DOHH2 (cell line): Measurements from ENCODE around the gene GAS2.

ENCODE experiments used
- H3F3A ChIP-seq: fragments of 200-600 bp; sonication (generic), shearing (Covaris generic); 2 replicates; pipeline ENCODE4 v1.6.0; 2016; ENCODE audit warnings: antibody characterized with exemption, mild to moderate bottlenecking; ENCODE audit not compliant: control insufficient read depth, insufficient read depth
- H3K27ac ChIP-seq: fragments of 200-600 bp; sonication (generic); 2 replicates; pipeline ENCODE4 v1.5.1; 2014; ENCODE audit warnings: low read depth, mild to moderate bottlenecking, low read length, moderate library complexity
- H3K27me3 ChIP-seq: fragments of 200-600 bp; sonication (generic); 2 replicates; pipeline ENCODE4 v1.6.1; 2014; ENCODE audit warnings: mild to moderate bottlenecking, low read length, mixed read lengths; ENCODE audit not compliant: control insufficient read depth
- H3K36me3 ChIP-seq: fragments of 200-600 bp; sonication (generic); 2 replicates; pipeline ENCODE4 v1.6.1; 2014; ENCODE audit warnings: mild to moderate bottlenecking, low read length, moderate library complexity, mixed read lengths; ENCODE audit not compliant: control insufficient read depth
- H3K4me1 ChIP-seq: fragments of 200-600 bp; sonication (generic); 2 replicates; pipeline ENCODE4 v1.6.1; 2014; ENCODE audit warnings: mild to moderate bottlenecking, low read length, mixed read lengths; ENCODE audit not compliant: control insufficient read depth
- H3K4me2 ChIP-seq: fragments of 200-600 bp; sonication (generic); 2 replicates; pipeline ENCODE4 v1.6.0; 2014; ENCODE audit warnings: mild to moderate bottlenecking, low read length, moderate library complexity
- H3K4me3 ChIP-seq: fragments of 200-600 bp; sonication (generic); 2 replicates; pipeline ENCODE4 v1.5.1; 2014; ENCODE audit warnings: mild to moderate bottlenecking, low read length, mixed read lengths
- H3K79me2 ChIP-seq: fragments of 200-600 bp; sonication (generic); 2 replicates; pipeline ENCODE4 v1.6.1; 2014; ENCODE audit warnings: mild to moderate bottlenecking, low read length, mixed read lengths; ENCODE audit not compliant: control insufficient read depth
- H3K9me2 ChIP-seq: fragments of 200-600 bp; sonication (generic); replicated peaks from 2 replicates; pipeline ENCODE4 v1.6.1; 2014; ENCODE audit warnings: mild to moderate bottlenecking, low read length, mixed read lengths; ENCODE audit not compliant: control insufficient read depth
- H3K9me3 ChIP-seq: fragments of 200-600 bp; sonication (generic); 2 replicates; pipeline ENCODE4 v1.6.1; 2014; ENCODE audit warnings: antibody characterized with exemption, low read length, mixed read lengths; ENCODE audit not compliant: control insufficient read depth, insufficient read depth
- H4K20me1 ChIP-seq: fragments of 200-600 bp; sonication (generic); 2 replicates; pipeline ENCODE4 v1.6.0; 2014; ENCODE audit warnings: low read depth, mild to moderate bottlenecking, antibody characterized with exemption, low read length, moderate library complexity; ENCODE audit not compliant: control insufficient read depth, insufficient read depth
- CTCF ChIP-seq: fragments of 200-600 bp; sonication (generic); IDR thresholded peaks from one replicate; pipeline ENCODE4 v1.5.1; 2014; ENCODE audit warnings: antibody characterized with exemption, mild to moderate bottlenecking, low read depth, low read length; ENCODE audit not compliant: poor library complexity, severe bottlenecking
- EZH2phosphoT487 ChIP-seq: fragments of 200-600 bp; sonication (generic); IDR thresholded peaks from 2 replicates; pipeline ENCODE4 v1.6.1; 2017; ENCODE audit warnings: borderline replicate concordance, mild to moderate bottlenecking, antibody characterized with exemption, low read length, moderate library complexity, mixed read lengths

Gene GAS2

DNA sequence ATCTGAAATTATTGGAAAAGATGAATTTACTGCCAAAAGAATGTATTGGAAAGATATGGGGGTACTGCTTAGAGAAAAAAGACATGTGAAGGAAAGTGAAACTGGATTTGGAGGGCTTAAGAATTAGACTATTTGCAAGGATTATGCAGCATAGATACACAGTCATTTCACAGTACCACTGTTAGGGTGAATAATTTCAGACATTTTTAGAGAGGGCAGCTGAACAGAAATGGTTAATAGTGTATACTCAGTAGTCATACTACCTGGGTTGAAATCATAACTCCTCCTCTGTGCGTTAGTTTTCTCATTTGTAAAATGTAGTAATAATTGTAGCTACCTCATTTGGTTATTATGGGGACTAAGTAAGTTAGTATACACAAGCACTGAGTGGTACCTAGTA lies 33.0 kb downstream of the GAS2 start:
- TF ChIP-seq CTCF (no peak), EZH2phosphoT487 (no peak)
- H3K79me2 ChIP-seq: no peaks in the 10 kb centered on the region

GRCh38 chr11:22702031-22702430 lies 35.6 kb downstream of the GAS2 start:
- Histone ChIP-seq H3K79me2 (no peaks in the 10 kb centered on the region), H3K9me2 (no peaks in the 10 kb centered on the region), H3K4me3 (no peak overlapping the region), H3K4me1 (no peaks in the 10 kb centered on the region), H3F3A (no peaks in the 10 kb centered on the region), H4K20me1 (no peaks in the 10 kb centered on the region), H3K27me3 (no peaks in the 10 kb centered on the region), H3K27ac (no peak overlapping the region), H3K9me3 (no peaks in the 10 kb centered on the region), H3K36me3 (no peaks in the 10 kb centered on the region), H3K4me2 (no peak overlapping the region)
- TF ChIP-seq CTCF (no peak), EZH2phosphoT487 (no peak)

More for the DNA sequence above, 33.0 kb downstream of the GAS2 start:
- no peaks in the 10 kb centered on the region for H3K27me3 ChIP-seq
- no peaks in the 10 kb centered on the region for H3K9me2 ChIP-seq
- H3K4me3 ChIP-seq: no peak overlapping the region
- H3K4me1 ChIP-seq: no peaks in the 10 kb centered on the region
- no peak overlapping the region for H3K27ac ChIP-seq
- no peaks in the 10 kb centered on the region for H3K36me3 ChIP-seq
- no peaks in the 10 kb centered on the region for H3F3A ChIP-seq
- no peaks in the 10 kb centered on the region for H3K9me3 ChIP-seq
- no peak overlapping the region for H3K4me2 ChIP-seq
- no peaks in the 10 kb centered on the region for H4K20me1 ChIP-seq

- Histone ChIP-seq H3K4me2 (no peak overlapping the region), H3K4me3 (no peak overlapping the region)
- TF ChIP-seq CTCF (no peak), EZH2phosphoT487 (no peak)
Observed at GRCh38 chr11:22703040-22703439, 36.6 kb downstream of the GAS2 start.

DNA sequence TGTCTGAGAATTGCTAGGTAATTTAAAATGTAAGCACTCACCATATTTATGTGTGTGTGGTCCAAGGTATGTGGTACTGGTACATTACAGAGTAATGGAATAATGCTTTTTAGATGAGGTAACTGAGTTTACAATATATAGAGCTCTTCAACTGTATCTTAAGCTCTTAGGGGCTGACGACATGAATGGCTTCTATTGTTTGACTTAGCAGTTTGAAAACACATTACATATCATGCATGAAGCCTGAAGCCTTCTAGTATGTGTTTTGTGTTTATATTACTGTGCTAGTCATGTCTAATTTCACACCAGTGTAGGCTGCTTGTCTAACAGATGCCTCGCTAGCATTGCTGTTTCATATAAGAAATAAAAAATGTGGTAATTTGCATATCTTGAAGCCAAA lies 37.2 kb downstream of the GAS2 start:
- Histone ChIP-seq H3K4me2 (no peak overlapping the region), H3K9me2 (no peaks in the 10 kb centered on the region), H3K4me1 (no peaks in the 10 kb centered on the region), H4K20me1 (no peaks in the 10 kb centered on the region), H3K79me2 (no peaks in the 10 kb centered on the region), H3K9me3 (no peaks in the 10 kb centered on the region), H3K4me3 (no peak overlapping the region), H3K27ac (no peak overlapping the region), H3K27me3 (no peaks in the 10 kb centered on the region), H3F3A (no peaks in the 10 kb centered on the region), H3K36me3 (no peaks in the 10 kb centered on the region)
- TF ChIP-seq EZH2phosphoT487 (no peak), CTCF (no peak)

More at GRCh38 chr11:22703040-22703439, 36.6 kb downstream of the GAS2 start:
- Histone ChIP-seq H3K27me3 (no peaks in the 10 kb centered on the region), H4K20me1 (no peaks in the 10 kb centered on the region), H3K9me3 (no peaks in the 10 kb centered on the region), H3K79me2 (no peaks in the 10 kb centered on the region), H3K27ac (no peak overlapping the region), H3K36me3 (no peaks in the 10 kb centered on the region), H3K9me2 (no peaks in the 10 kb centered on the region), H3K4me1 (no peaks in the 10 kb centered on the region), H3F3A (no peaks in the 10 kb centered on the region)
